Thymus (tissue), 11 donors: ENCODE results near the gene ANO6. TPM values are rescaled to one million over a fixed set of nuclear protein-coding genes. Genes with fewer than 3 reads are reported as not detected.

Source experiments
- DNase-seq, 9 donors: peaks; one replicate each; pipeline ENCODE4 v3.0.0-alpha.2; 2013; ENCODE audit warnings: low spot score in 9 of 9, low read depth in 6 of 9, missing footprints in 1 of 9
- H3K27ac ChIP-seq, 2 donors: one replicate each; pipeline ENCODE4 v1.5.1; 2013; ENCODE audit warnings: control low read depth in 1 of 2, low read depth in 1 of 2, low read length in 1 of 2, mild to moderate bottlenecking in 1 of 2, moderate library complexity in 1 of 2
- H3K27me3 ChIP-seq, 2 donors: one replicate each; pipeline ENCODE4 v1.5.1; 2013; ENCODE audit warnings: low read length in 1 of 2; ENCODE audit not compliant: control insufficient read depth in 2 of 2, insufficient read depth in 1 of 2
- H3K36me3 ChIP-seq, 2 donors: one replicate each; pipeline ENCODE4 v1.5.1; 2013; ENCODE audit warnings: low read length in 1 of 2, mild to moderate bottlenecking in 1 of 2, moderate library complexity in 1 of 2; ENCODE audit not compliant: control insufficient read depth in 2 of 2, insufficient read depth in 2 of 2
- H3K4me1 ChIP-seq, 2 donors: one replicate each; pipeline ENCODE4 v1.5.1; 2013; ENCODE audit warnings: low read length in 2 of 2; ENCODE audit not compliant: control insufficient read depth in 2 of 2, insufficient read depth in 2 of 2
- H3K4me3 ChIP-seq, 2 donors: one replicate each; pipeline ENCODE4 v1.5.1; 2013; ENCODE audit warnings: low read length in 2 of 2, control low read depth in 1 of 2, mild to moderate bottlenecking in 1 of 2
- H3K9me3 ChIP-seq, 2 donors: one replicate each; pipeline ENCODE4 v1.5.1; 2013; ENCODE audit warnings: low read length in 1 of 2, mild to moderate bottlenecking in 1 of 2; ENCODE audit not compliant: control insufficient read depth in 2 of 2, insufficient read depth in 1 of 2
- WGBS: extraction: QIAGEN DNeasy Blood & Tissue Kit; methylation state at CpG from one replicate; pipeline ENCODE4 v1.1.7; 2013; 5-methylcytosine and 5-hydroxymethylcytosine counted together
- polyA plus RNA-seq: library from polyadenylated mRNA; stranded (reverse); fragments of 200-250 nt; gene quantifications from one replicate; pipeline ENCODE4 v1.2.3, GENCODE V29; 2013
- total RNA-seq: library from RNA; stranded (reverse); fragments of 120-200 nt; gene quantifications from one replicate; pipeline ENCODE4 v1.2.4, GENCODE V29; 2013
- donor health status: healthy.

ANO6 gene
- total and polyA plus RNA-seq, 2 donors = 11.6 to 33.1 TPM

GRCh38 chr12:45483571-45483970, 267.7 kb downstream of the ANO6 start:
- no peak for DNase-seq
- no peaks in the 10 kb centered on the region for H3K36me3 ChIP-seq
- H3K27me3 ChIP-seq = no peaks in the 10 kb centered on the region
- no peaks in the 10 kb centered on the region for H3K4me1 ChIP-seq
- WGBS = 72% methylated on average over 2 of the region's 2 CpGs
- H3K27ac ChIP-seq = no peak overlapping the region
- H3K9me3 ChIP-seq = no peaks in the 10 kb centered on the region
- H3K4me3 ChIP-seq = no peak overlapping the region

Other genes starting within 250 kb of the ANO6 start
- gene DBX2, start 165.0 kb upstream of the ANO6 start, total RNA-seq = under 0.01 TPM
- gene DBX2, start 165.0 kb upstream of the ANO6 start, polyA plus RNA-seq = not detected